Psoas muscle (tissue), 8 donors: ENCODE measurements around the gene CENPU. TPM values are rescaled to one million over a fixed set of nuclear protein-coding genes. Genes with fewer than 3 reads are reported as not detected.
A peak's percentile ranks its signal among the peaks of the same experiment; 100 is the strongest.

Experiments
- ATAC-seq, 4 donors: fragments of 200-7000 bp; cut with Tn5 transposase; one replicate each; pipeline ENCODE4 v1.9.1; 2020; ENCODE audit warnings: moderate library complexity in 3 of 4, mild to moderate bottlenecking in 2 of 4
- DNase-seq, 2 donors: peaks; one replicate each; pipeline ENCODE4 v3.0.0-alpha.2; 2020
- H3K27ac ChIP-seq: fragments of 200-600 bp; one replicate; pipeline ENCODE4 v1.8.0; 2022
- H3K27me3 ChIP-seq, 3 donors: fragments of 200-600 bp in 1 of 3; one replicate each; pipeline versions ENCODE4 v1.6.1 to v1.8.0; 2013 to 2022; ENCODE audit warnings: low read length in 2 of 3, mild to moderate bottlenecking in 2 of 3, moderate library complexity in 1 of 3; ENCODE audit not compliant: insufficient read depth in 3 of 3
- H3K36me3 ChIP-seq, 2 donors: fragments of 200-600 bp in 1 of 2; one replicate each; pipeline versions ENCODE4 v1.6.1 to v1.8.0; 2013 to 2022; ENCODE audit warnings: low read depth in 1 of 2, mild to moderate bottlenecking in 1 of 2, moderate library complexity in 1 of 2; ENCODE audit not compliant: insufficient read depth in 1 of 2
- H3K4me1 ChIP-seq: fragments of 200-600 bp; one replicate; pipeline ENCODE4 v1.8.0; 2022
- H3K4me3 ChIP-seq: fragments of 200-600 bp; one replicate; pipeline ENCODE4 v1.8.0; 2022; ENCODE audit warnings: mild to moderate bottlenecking
- H3K9me3 ChIP-seq: fragments of 200-600 bp; one replicate; pipeline ENCODE4 v1.8.0; 2022
- CTCF ChIP-seq: fragments of 200-600 bp; IDR thresholded peaks from one replicate; pipeline ENCODE4 v1.8.0; 2022; ENCODE audit warnings: antibody characterized with exemption
- WGBS, 3 donors: extraction: QIAGEN DNeasy Blood & Tissue Kit; methylation state at CpG; one replicate each; pipeline versions ENCODE4 v1.1.6 to v1.1.7; 2013; 5-methylcytosine and 5-hydroxymethylcytosine counted together
- intact Hi-C, 2 donors: fragments of 100-400 bp; cut with DNase I; formaldehyde crosslinking; loops; one replicate each; pipeline versions ENCODE4 v1.11.0 to v1.14.2; 2022
- polyA plus RNA-seq, 3 donors: library from polyadenylated mRNA; stranded (reverse); fragments of 200-250 nt; gene quantifications; one replicate each; pipeline ENCODE4 v1.2.3, GENCODE V29; 2013
- total RNA-seq, 4 donors: library from RNA; stranded (reverse); fragmentation: NEBNext Ultra II Directional in 2 of 4; extraction: Animal tissue kit (Norgen Biotek cat#: 25700) in 2 of 4; gene quantifications; one replicate each; pipeline versions ENCODE4 v1.2.1 to v1.2.4, GENCODE V29; 2021 to 2023
- donor health status: healthy with polysubstance abuse.
- donor health status: DM: no; HTN: no; CAD: no; lungs with moderate emphysema.
- donor health status: Bipolar disorder and iron deficiency.
- donor health status: healthy.
- donor health status: DM: yes; HTN: yes; CAD: no.
- donor health status: DM: no; HTN: no; CAD: no.
- donor health status: DM: no; HTN: no; CAD: no.
- donor health status: DM: yes; HTN: yes; CAD: no.

The CENPU gene
- total and polyA plus RNA-seq, 7 donors, result 0.63 to 2.0 (median 1.1) TPM

DNA sequence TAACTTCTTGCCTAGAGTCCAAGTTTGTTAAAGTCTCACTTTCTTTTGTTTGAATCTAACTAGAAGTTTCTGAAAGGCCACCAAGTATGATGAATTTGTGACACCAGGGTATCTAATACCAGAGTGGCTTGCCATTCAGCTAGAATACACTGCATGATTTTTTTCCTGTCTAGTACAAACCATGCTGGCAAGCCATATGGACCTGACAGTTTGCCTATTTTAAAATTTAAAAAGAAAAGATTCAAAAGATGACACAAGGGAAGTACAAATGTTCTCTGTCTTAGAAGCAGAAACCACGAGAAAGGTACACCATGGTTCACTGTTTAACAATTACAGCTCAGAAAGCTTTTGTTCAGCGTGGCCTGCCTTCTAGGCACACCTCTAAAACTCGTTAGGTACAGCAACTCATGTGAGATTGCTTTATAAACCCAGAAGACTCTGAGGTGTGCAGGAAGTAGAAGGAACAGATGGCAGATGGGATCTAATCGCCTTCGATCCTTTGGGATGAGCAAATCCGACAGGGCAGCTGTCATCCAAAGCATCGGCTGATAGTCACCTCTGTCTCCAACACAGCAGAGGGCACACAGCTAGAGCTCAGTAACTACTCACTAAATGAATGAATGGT, 35.4 kb upstream of the CENPU start:
- WGBS, 3 donors, result 82 to 84% (median 83%) methylated on average over 7 of the region's 7 CpGs
- intact Hi-C loops, result no loop called here

DNA sequence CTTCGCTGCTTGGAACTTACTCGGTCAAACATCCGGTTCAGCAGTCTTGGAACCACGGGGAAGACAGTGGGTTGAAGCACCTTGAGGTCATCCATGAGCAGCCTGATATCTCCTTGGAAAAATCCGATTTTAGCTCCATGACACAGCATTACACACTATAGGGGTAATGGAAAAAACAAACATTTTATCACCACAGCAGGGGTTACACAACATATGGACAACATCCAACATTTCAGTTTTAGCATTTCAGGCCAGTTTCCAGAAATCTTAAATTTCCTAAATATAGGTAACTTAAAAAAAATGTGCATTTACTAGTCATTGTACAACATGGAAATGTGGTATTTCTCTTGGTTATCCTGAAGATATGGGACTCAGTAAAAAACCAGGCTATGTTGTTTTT, 34.4 kb upstream of the CENPU start:
- ATAC-seq (no peak), DNase-seq (no peak)
- H3K4me3 ChIP-seq, result no peak overlapping the region
- H3K4me1 ChIP-seq, result peaks cover 18% of the 10 kb centered on the region
- no peaks in the 10 kb centered on the region for H3K27me3 ChIP-seq
- no peak for TF ChIP-seq CTCF
- peaks cover 26 to 99% of the 10 kb centered on the region in 2 donors for H3K36me3 ChIP-seq
- intact Hi-C loops, result no loop called here
- no peaks in the 10 kb centered on the region for H3K9me3 ChIP-seq
- no peak overlapping the region for H3K27ac ChIP-seq
- 89 to 91% (median 90%) methylated on average over 5 of the region's 5 CpGs for WGBS, 3 donors

More for the DNA sequence above, 35.4 kb upstream of the CENPU start:
- ATAC-seq (no peak), DNase-seq (no peak)
- no peaks in the 10 kb centered on the region for H3K9me3 ChIP-seq
- H3K4me3 ChIP-seq, result no peak overlapping the region
- H3K27ac ChIP-seq, result no peak overlapping the region
- H3K27me3 ChIP-seq, result no peaks in the 10 kb centered on the region
- H3K36me3 ChIP-seq, result peaks cover 27 to 100% of the 10 kb centered on the region in 2 donors
- H3K4me1 ChIP-seq, result peaks cover 9% of the 10 kb centered on the region
- no peak for TF ChIP-seq CTCF

DNA sequence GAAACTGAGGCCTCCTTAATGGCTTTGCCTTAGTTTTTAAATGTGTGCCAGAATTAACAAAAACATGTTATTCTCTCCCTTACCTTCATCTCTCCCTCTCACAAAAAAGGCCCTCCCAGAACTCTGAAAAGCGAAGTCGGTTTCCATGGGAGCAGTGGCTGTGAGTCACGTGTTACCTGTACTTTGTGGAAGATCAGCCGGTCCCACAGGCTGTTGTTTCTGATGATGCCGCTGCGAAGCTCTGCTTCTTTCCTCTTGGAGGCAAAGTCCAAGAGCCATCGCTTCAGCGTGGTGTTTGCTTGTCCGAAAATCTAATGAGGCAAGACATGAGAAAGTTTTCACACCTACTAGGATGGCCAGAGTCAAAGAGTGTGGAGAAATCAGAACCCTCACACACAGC, 32.5 kb upstream of the CENPU start:
- WGBS, 3 donors, result 95 to 96% (median 96%) methylated on average over 9 of the region's 9 CpGs
- Histone ChIP-seq H3K4me1 (peaks cover 24% of the 10 kb centered on the region), H3K36me3 (peaks cover 26 to 99% of the 10 kb centered on the region in 2 donors), H3K9me3 (no peaks in the 10 kb centered on the region), H3K27me3 (no peaks in the 10 kb centered on the region), H3K4me3 (no peak overlapping the region), H3K27ac (peak overlapping the region; percentile 17)
- TF ChIP-seq CTCF, result no peak
- ATAC-seq (no peak), DNase-seq (no peak)
- intact Hi-C loops, result no loop called here

DNA sequence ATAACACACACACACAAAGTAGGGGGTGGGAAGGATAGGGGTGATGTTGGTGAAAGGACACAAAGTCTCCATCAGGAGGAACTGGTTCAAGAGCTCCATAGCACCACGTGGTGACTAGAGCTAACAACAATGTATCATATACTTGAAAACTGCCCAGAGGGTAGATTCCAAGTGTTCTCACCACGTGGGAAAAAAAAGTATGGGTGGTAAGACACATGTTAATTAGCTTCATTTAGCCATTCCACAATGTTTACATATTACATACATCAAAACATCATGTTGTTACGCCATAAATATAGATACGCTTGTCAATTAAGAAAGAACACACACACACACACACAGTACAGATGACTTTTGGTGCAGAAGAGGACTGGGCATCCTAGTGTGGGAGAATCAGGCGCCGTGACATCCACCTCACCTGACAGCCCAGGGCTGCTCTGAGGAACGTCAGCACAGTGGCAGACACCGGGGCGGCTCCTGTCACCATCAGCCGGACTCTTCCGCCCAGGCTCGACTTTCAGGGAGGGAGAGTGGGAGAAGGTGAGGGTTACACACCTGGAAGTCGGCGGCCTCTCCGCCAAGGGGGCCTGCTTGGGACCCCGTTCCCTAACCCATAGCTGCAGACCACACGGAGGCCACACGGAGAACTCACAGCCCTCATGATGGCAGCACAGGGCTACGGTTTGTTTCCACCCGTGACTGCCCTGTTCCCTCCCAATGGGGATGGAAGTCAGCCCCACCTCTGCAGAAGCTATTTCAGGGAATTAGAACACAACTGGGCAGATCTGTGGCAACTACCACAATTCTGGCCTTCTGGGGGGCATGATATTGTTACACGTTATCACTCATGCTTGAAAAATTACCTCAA, 31.8 kb upstream of the CENPU start:
- Histone ChIP-seq H3K4me1 (peaks cover 24% of the 10 kb centered on the region), H3K9me3 (no peaks in the 10 kb centered on the region), H3K4me3 (no peak overlapping the region), H3K27ac (no peak overlapping the region), H3K36me3 (peaks cover 27 to 99% of the 10 kb centered on the region in 2 donors), H3K27me3 (no peaks in the 10 kb centered on the region)
- TF ChIP-seq CTCF, result no peak
- ATAC-seq, result peak; percentile 6 to 15 (median 12)
- 80 to 86% (median 81%) methylated on average over 21 of the region's 21 CpGs for WGBS, 3 donors
- no peak for DNase-seq
- intact Hi-C loops, result no loop called here
